Upper lobe of left lung (tissue), 6 donors: ENCODE data around the gene CENPP. TPM values are rescaled to one million over a fixed set of nuclear protein-coding genes. Genes with fewer than 3 reads are reported as not detected.
A peak's percentile ranks its signal among the peaks of the same experiment; 100 is the strongest.

ENCODE experiments used
- ATAC-seq, 2 donors: fragments of 200-7000 bp; cut with Tn5 transposase; one replicate each; pipeline ENCODE4 v1.9.1; 2022; ENCODE audit warnings: mild to moderate bottlenecking in 2 of 2, moderate library complexity in 2 of 2; ENCODE audit not compliant: low FRiP score in 2 of 2
- DNase-seq, 2 donors: peaks; one replicate each; pipeline ENCODE4 v3.0.0-alpha.2; 2019 to 2020
- H3K27ac ChIP-seq, 4 donors: fragments of 200-600 bp; sonication (generic); one replicate each; pipeline ENCODE4 v1.5.1; 2016 to 2019
- H3K27me3 ChIP-seq, 4 donors: fragments of 200-600 bp; sonication (generic); one replicate each; pipeline ENCODE4 v1.5.1; 2017 to 2019
- H3K36me3 ChIP-seq, 4 donors: fragments of 200-600 bp; sonication (generic); one replicate each; pipeline ENCODE4 v1.5.1; 2016 to 2019
- H3K4me1 ChIP-seq, 4 donors: fragments of 200-600 bp; sonication (generic); one replicate each; pipeline ENCODE4 v1.5.1; 2018 to 2019
- H3K4me3 ChIP-seq, 4 donors: fragments of 200-600 bp; sonication (generic); one replicate each; pipeline ENCODE4 v1.5.1; 2017 to 2019; ENCODE audit warnings: mild to moderate bottlenecking in 2 of 4, moderate library complexity in 1 of 4
- H3K9me3 ChIP-seq, 4 donors: fragments of 200-600 bp; sonication (generic); one replicate each; pipeline ENCODE4 v1.5.1; 2018 to 2019
- CTCF ChIP-seq, 6 experiments: fragments of 450-650 bp in 4 of 6; fragments of 200-600 bp in 2 of 6; sonication (generic) in 2 of 6; IDR thresholded peaks; one replicate each; pipeline ENCODE4 v1.5.1; 2016 to 2019; ENCODE audit warnings: antibody characterized with exemption in 6 of 6
- EP300 ChIP-seq, 4 donors: sonication (generic); formaldehyde crosslinking; IDR thresholded peaks; one replicate each; pipeline ENCODE4 v1.5.1; 2017; ENCODE audit warnings: antibody characterized with exemption in 4 of 4, control low read depth in 2 of 4
- POLR2A ChIP-seq, 4 donors: fragments of 450-650 bp; IDR thresholded peaks; one replicate each; pipeline ENCODE4 v1.5.1; 2016 to 2017; ENCODE audit warnings: antibody characterized with exemption in 4 of 4, mild to moderate bottlenecking in 2 of 4
- POLR2AphosphoS5 ChIP-seq, 2 donors: sonication (generic); formaldehyde crosslinking; IDR thresholded peaks; one replicate each; pipeline ENCODE4 v1.5.1; 2017; ENCODE audit warnings: antibody characterized with exemption in 2 of 2
- WGBS, 2 donors: methylation state at CpG; one replicate each; pipeline ENCODE4 v1.1.5; 2017 to 2018; 5-methylcytosine and 5-hydroxymethylcytosine counted together
- total RNA-seq, 6 donors: library from RNA; depleted of rRNA in 4 of 6; stranded (reverse); fragments of >200 nt in 4 of 6; gene quantifications; one replicate each; pipeline versions ENCODE4 v1.1.0 to v1.2.1, GENCODE V29; 2016 to 2021
- donor health status: DM: no; HTN: no; CAD: no; lungs with moderate emphysema.
- donor health status: DM: no; HTN: yes; CAD: no; lungs with severe emphysema.

Gene CENPP
- total RNA-seq, 6 donors from 2014 or later: 2.9 to 17.8 (median 4.9) TPM

GRCh38 chr9:92652461-92652860, 326.7 kb downstream of the CENPP start:
- Histone ChIP-seq H3K9me3 (no peaks in the 10 kb centered on the region), H3K4me1 (peaks cover 0 to 7% (median 0%) of the 10 kb centered on the region in 4 donors), H3K27me3 (no peaks in the 10 kb centered on the region), H3K27ac (no peak overlapping the region), H3K36me3 (peaks cover 11 to 84% (median 56%) of the 10 kb centered on the region in 4 donors), H3K4me3 (no peak overlapping the region)
- ATAC-seq (no peak), DNase-seq (no peak)
- TF ChIP-seq CTCF (IDR thresholded peaks at IDR 0.05) (no peak), POLR2A (IDR thresholded peaks at IDR 0.05) (no peak), POLR2AphosphoS5 (IDR thresholded peaks at IDR 0.05) (no peak), EP300 (IDR thresholded peaks at IDR 0.05) (no peak)
- WGBS, 2 donors: 34 to 51% methylated on average over 1 of the region's 1 CpG

GRCh38 chr9:92654481-92655301, 328.9 kb downstream of the CENPP start:
- WGBS, 2 donors: 84 to 95% methylated on average over 14 to 19 of the region's 19 CpGs
- DNase-seq: peak in 1 of 2 donors; percentile 15

GRCh38 chr9:92655366-92655765, 329.6 kb downstream of the CENPP start:
- Histone ChIP-seq H3K27ac (no peak overlapping the region), H3K36me3 (peaks cover 3 to 73% (median 38%) of the 10 kb centered on the region in 4 donors), H3K9me3 (no peaks in the 10 kb centered on the region), H3K27me3 (no peaks in the 10 kb centered on the region), H3K4me3 (no peak overlapping the region), H3K4me1 (peaks cover 0 to 8% (median 0%) of the 10 kb centered on the region in 4 donors)
- no peak for TF ChIP-seq POLR2AphosphoS5 (IDR thresholded peaks at IDR 0.05)
- TF ChIP-seq CTCF (IDR thresholded peaks at IDR 0.05): no peak
- no peak for TF ChIP-seq EP300 (IDR thresholded peaks at IDR 0.05)
- no peak for TF ChIP-seq POLR2A (IDR thresholded peaks at IDR 0.05)
- WGBS, 2 donors: 96 to 100% methylated on average over 4 to 7 of the region's 7 CpGs
- ATAC-seq: no peak
- no peak for DNase-seq

More at GRCh38 chr9:92654481-92655301, 328.9 kb downstream of the CENPP start:
- no peaks in the 10 kb centered on the region for H3K27me3 ChIP-seq
- TF ChIP-seq POLR2AphosphoS5 (IDR thresholded peaks at IDR 0.05) (no peak), POLR2A (IDR thresholded peaks at IDR 0.05) (no peak), CTCF (IDR thresholded peaks at IDR 0.05) (no peak), EP300 (IDR thresholded peaks at IDR 0.05) (no peak)
- no peak overlapping the region for H3K4me3 ChIP-seq
- peak overlapping the region in 1 of 4 donors; percentile 3 for H3K27ac ChIP-seq
- ATAC-seq: peak in 1 of 2 donors; percentile 80
- H3K9me3 ChIP-seq: no peaks in the 10 kb centered on the region
- H3K4me1 ChIP-seq: peaks cover 0 to 7% (median 0%) of the 10 kb centered on the region in 4 donors
- H3K36me3 ChIP-seq: peaks cover 3 to 75% (median 40%) of the 10 kb centered on the region in 4 donors

GRCh38 chr9:92655896-92656536, 330.3 kb downstream of the CENPP start:
- peaks cover 0 to 14% (median 0%) of the 10 kb centered on the region in 4 donors for H3K4me1 ChIP-seq
- no peak overlapping the region for H3K27ac ChIP-seq
- WGBS, 2 donors: 93 to 97% methylated on average over 5 to 8 of the region's 9 CpGs
- no peaks in the 10 kb centered on the region for H3K27me3 ChIP-seq
- no peaks in the 10 kb centered on the region for H3K9me3 ChIP-seq
- H3K36me3 ChIP-seq: peaks cover 3 to 67% (median 35%) of the 10 kb centered on the region in 4 donors
- H3K4me3 ChIP-seq: no peak overlapping the region
- DNase-seq (no peak), ATAC-seq (no peak)
- TF ChIP-seq CTCF (IDR thresholded peaks at IDR 0.05) (no peak), POLR2AphosphoS5 (IDR thresholded peaks at IDR 0.05) (no peak), EP300 (IDR thresholded peaks at IDR 0.05) (no peak), POLR2A (IDR thresholded peaks at IDR 0.05) (no peak)
